GM12874 (cell line): ENCODE measurements around the gene SNX7.

Experiments
- TF ChIP-seq, protein P1 (sequence below): IDR thresholded peaks from 2 replicates; pipeline ENCODE4 v1.5.1; 2011; ENCODE audit warnings: low read depth, mild to moderate bottlenecking, control low read depth, low read length, moderate library complexity; ENCODE audit not compliant: insufficient read depth

The SNX7 gene, protein sequence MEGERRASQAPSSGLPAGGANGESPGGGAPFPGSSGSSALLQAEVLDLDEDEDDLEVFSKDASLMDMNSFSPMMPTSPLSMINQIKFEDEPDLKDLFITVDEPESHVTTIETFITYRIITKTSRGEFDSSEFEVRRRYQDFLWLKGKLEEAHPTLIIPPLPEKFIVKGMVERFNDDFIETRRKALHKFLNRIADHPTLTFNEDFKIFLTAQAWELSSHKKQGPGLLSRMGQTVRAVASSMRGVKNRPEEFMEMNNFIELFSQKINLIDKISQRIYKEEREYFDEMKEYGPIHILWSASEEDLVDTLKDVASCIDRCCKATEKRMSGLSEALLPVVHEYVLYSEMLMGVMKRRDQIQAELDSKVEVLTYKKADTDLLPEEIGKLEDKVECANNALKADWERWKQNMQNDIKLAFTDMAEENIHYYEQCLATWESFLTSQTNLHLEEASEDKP

GRCh38 chr1:98661544-98662355 lies at the start of gene SNX7:
TSS of gene SNX7 (plus strand) at chr1:98661721. CDS start at chr1:98661732, 11 bp downstream.
- TF ChIP-seq, protein P1, sequence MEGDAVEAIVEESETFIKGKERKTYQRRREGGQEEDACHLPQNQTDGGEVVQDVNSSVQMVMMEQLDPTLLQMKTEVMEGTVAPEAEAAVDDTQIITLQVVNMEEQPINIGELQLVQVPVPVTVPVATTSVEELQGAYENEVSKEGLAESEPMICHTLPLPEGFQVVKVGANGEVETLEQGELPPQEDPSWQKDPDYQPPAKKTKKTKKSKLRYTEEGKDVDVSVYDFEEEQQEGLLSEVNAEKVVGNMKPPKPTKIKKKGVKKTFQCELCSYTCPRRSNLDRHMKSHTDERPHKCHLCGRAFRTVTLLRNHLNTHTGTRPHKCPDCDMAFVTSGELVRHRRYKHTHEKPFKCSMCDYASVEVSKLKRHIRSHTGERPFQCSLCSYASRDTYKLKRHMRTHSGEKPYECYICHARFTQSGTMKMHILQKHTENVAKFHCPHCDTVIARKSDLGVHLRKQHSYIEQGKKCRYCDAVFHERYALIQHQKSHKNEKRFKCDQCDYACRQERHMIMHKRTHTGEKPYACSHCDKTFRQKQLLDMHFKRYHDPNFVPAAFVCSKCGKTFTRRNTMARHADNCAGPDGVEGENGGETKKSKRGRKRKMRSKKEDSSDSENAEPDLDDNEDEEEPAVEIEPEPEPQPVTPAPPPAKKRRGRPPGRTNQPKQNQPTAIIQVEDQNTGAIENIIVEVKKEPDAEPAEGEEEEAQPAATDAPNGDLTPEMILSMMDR, result 0 out of 2 replicates have a peak, but pooled peaks have one; percentile 17

DNA sequence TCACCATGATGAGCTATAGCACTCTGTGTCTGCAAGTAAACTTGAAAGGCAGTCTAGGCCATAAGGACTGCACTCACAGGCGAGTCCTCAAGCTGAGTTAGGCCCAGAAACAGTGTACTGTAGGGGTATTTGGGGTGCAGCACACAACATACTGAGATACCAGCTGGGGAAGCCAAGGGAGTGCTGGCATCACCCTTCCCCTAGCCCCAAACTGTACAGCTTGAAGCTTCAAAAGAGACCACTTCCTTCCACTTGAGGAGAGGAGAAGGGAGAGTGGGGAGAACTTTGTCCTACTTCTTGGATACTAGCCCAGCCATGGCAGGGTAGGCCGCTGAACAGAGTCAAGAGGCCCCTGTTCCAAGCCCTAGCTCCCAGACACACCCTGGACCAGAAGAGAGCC lies 24.2 kb upstream of the SNX7 start:
- TF ChIP-seq, protein P1, result no peak

DNA sequence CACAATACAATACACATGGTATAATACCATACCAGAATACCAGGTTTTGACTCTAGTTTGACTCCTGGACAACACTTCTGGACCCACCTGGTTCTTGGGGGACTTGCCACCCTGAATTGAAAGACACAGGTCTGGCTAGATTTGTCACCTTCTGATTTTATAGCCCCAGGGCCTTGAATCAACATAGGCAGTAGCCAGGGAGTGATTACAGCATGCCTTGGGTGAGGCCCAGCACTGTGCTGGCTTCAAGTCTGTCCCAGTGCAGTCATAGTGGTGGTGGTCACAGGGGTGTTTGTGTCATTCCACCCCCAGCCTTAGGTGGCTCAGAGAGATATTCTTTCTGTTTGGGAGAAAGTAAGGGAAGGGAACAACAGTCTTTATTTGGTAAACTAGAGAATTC lies 23.3 kb upstream of the SNX7 start:
- TF ChIP-seq, protein P1, result no peak

DNA sequence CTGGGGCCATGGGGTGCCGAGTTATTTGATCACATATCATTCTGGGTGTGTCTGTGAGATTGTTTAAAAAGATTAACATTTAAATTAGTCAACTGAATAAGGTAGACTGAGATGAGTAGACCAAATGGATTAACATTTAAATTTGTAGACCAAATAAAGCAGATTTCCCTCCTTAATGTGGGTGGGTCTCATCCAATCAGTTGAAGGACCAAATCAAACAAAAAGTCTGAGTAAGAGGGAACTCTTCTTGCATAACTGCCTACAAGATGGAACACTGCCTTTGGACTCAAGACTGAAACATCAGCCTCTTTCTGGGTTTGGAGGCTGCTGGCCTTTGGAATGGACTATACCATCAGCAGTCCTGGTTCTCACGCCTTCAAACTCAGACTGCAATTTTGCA lies 17.0 kb upstream of the SNX7 start:
- TF ChIP-seq, protein P1, result no peak

DNA sequence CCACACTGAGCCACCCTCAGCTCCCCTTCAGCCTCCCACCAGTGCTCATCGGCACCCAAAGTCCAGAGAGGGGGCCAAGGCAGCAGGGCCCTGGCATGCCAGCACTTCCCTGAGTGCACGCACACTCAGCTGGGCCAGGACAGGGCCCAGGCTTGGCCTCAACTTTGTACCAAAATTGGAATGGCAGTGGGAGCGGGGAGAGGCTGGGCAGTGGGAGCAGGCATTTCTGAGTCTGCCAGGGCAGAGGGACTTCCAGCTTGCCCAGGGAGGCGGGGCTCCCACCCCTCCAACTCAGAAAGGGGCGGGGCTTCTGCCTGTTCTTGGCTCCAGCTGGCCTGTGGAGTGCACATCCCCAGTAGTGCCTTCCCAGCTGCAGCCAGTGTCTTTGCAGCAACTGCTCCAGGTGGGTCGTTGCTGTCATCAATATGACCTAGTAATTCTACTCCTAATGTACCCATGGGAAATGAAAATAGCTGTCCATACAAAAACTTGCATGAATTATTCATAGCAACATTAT lies 10.3 kb upstream of the SNX7 start:
- TF ChIP-seq, protein P1, result no peak

DNA sequence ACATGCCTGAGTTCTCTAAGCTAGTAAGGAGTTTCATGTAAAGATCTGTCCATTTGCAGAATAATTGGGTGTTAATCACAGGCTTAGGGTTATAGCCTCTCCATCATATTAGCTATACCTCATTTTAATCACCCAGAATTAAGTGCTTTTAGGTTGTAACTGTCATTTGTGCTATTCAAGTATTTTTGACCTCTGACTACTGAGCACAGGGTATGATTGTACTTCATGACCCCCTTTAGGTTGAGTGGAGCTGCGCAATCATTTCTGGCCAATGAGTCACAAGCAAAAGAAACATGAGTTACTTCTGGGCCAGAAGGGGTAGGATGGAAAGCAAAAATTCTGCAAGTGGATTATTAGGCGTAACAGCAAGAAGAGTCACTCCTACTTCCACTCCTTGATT lies 8.4 kb upstream of the SNX7 start:
- TF ChIP-seq, protein P1, result no peak

GRCh38 chr1:98659879-98660278 lies 1.6 kb upstream of the SNX7 start:
- TF ChIP-seq, protein P1, result no peak
